MM.1S (cell line): ENCODE data around the gene TRAFD1.

Experiments
- CTCF ChIP-seq: fragments of 300-600 bp; sonication (generic); IDR thresholded peaks from 2 replicates; pipeline ENCODE4 v1.5.1; 2016; ENCODE audit warnings: antibody characterized with exemption, low read length, mixed read lengths
- EZH2 ChIP-seq: fragments of 300-600 bp; sonication (generic); optimal IDR thresholded peaks from 2 replicates; pipeline ENCODE3; 2017; ENCODE audit warnings: low read depth, mild to moderate bottlenecking, antibody characterized with exemption, low read length, mixed read lengths

DNA sequence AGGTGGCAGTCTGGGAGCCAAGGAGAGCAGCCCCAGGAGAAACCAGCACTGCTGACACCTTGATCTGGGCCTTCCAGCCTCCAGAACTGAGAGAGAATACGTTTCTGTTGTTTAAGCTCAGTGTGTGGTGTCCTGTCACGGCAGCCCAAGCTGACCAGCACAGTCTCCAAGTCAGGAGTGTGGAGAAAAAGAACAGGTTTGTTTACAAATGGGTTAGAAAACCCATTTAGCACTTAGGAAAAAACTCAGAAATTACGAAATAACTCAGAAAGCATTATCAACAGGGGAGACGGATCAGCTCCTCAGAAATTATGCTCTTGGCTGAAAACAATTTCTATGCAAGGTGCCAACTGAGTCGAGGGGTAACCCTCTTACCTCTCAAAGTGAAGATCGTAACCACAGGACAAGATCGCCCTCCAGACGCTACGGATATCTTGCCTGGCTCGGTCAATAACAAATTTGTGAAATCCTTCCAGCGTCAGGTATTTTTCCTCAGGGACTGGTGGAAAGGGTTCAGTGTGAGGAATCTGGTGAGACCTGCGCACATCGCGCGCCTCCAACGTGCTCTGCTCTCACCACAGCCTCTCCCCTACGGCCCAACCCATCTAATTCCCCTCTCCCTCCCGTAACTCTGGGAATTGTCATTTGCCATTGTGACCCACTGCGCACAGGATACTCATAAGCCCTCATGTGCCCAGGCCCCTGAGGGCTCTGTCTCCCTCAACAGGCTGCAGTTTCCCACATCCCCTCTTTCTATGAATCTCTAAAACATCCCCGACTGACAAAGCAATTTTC lies 50.2 kb downstream of the TRAFD1 start:
- TF ChIP-seq CTCF (no peak), EZH2 (no peak)
